NCI-H526 (cell line): ENCODE measurements around the gene HINT1.
"Not testable (repeated sequence)": the region's sequence is repeated elsewhere in the genome, so short reads cannot be mapped to it uniquely, and the experiment has no call there.

Experiments
- DNase-seq, 2 experiments: peaks; one replicate each; lab custom pipeline; 2025; lab: John Stamatoyannopoulos, UW

The HINT1 gene

GRCh38 chr5:131170540-131171275, 5.7 kb upstream of the HINT1 start, which contains the start of gene LYRM7:
TSS of gene LYRM7 (plus strand) at chr5:131170944. CDS start at chr5:131171021, 77 bp downstream.
- peak; percentile 98 to 99 for DNase-seq

- no peak for DNase-seq
Measured at GRCh38 chr5:131169810-131170539, 4.9 kb upstream of the HINT1 start.

GRCh38 chr5:131167615-131168014, 2.6 kb upstream of the HINT1 start:
- no peak for DNase-seq

GRCh38 chr5:131164191-131165118, 601 bp downstream of the HINT1 start:
- peak; percentile 12 to 74 for DNase-seq

- DNase-seq: peak in 1 of 2 experiments; percentile 19
Measured at GRCh38 chr5:131163276-131164119, 1.6 kb downstream of the HINT1 start.

- DNase-seq: no peak
Measured at GRCh38 chr5:131160134-131160533, 4.9 kb downstream of the HINT1 start.

- no peak for DNase-seq
Measured at GRCh38 chr5:131156957-131157356, 8.1 kb downstream of the HINT1 start.

- no peak for DNase-seq
Measured at GRCh38 chr5:131156385-131156784, 8.7 kb downstream of the HINT1 start.

GRCh38 chr5:131151216-131151615, 13.8 kb downstream of the HINT1 start:
- no peak for DNase-seq

- DNase-seq: no peak
Measured at GRCh38 chr5:131150408-131150807, 14.6 kb downstream of the HINT1 start.

- DNase-seq: no peak
Measured at GRCh38 chr5:131148835-131149234, 16.2 kb downstream of the HINT1 start.

GRCh38 chr5:131147258-131147657, 17.8 kb downstream of the HINT1 start:
- no peak for DNase-seq

- no peak for DNase-seq
Measured at GRCh38 chr5:131142970-131143617, 22.0 kb downstream of the HINT1 start.

- no peak for DNase-seq
Measured at GRCh38 chr5:131139321-131139720, 25.7 kb downstream of the HINT1 start.

GRCh38 chr5:131138406-131138805, 26.6 kb downstream of the HINT1 start:
- not testable (repeated sequence) for DNase-seq

- not testable (repeated sequence) for DNase-seq
Measured at GRCh38 chr5:131133091-131133490, 32.0 kb downstream of the HINT1 start.

- DNase-seq: no peak
Measured at GRCh38 chr5:131129306-131129705, 35.8 kb downstream of the HINT1 start.

- DNase-seq: not testable (repeated sequence)
Measured at GRCh38 chr5:131127244-131127643, 37.8 kb downstream of the HINT1 start.

GRCh38 chr5:131114754-131115153, 50.3 kb downstream of the HINT1 start:
- no peak for DNase-seq

- no peak for DNase-seq
Measured at GRCh38 chr5:131112424-131112823, 52.6 kb downstream of the HINT1 start.

- no peak for DNase-seq
Measured at GRCh38 chr5:131110256-131110594, 54.8 kb downstream of the HINT1 start.
